NCI-H187 (cell line): ENCODE results near the gene ZNF805.
"Not testable (repeated sequence)": the region's sequence is repeated elsewhere in the genome, so short reads cannot be mapped to it uniquely, and the experiment has no call there.

Source experiments
- DNase-seq, 2 experiments: peaks; one replicate each; lab custom pipeline; 2025; lab: John Stamatoyannopoulos, UW

Gene ZNF805

GRCh38 chr19:57269515-57270250 is 29.3 kb downstream of the ZNF805 start:
- no peak for DNase-seq

- no peak for DNase-seq
These were observed 30.8 kb downstream of the ZNF805 start for GRCh38 chr19:57271280-57271679.

DNA sequence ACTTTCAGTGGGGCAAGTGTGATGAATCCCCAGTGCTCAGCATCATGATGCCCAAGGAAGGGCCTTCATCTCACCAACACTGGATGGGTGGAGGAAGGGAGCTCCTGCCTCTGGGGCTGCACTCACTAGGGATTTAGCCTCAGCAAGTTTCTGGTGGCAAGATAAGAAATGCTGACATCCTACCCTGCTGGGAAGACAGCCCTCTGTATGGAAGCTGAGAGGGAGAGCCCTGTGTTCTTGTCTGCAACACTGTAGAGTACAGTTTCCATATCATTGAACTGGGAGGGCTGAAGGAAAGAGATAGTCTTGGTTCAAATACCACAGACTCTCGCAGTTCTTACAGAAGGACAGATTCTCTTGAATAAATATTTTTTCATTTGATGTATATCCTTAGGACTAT is 32.6 kb downstream of the ZNF805 start:
- DNase-seq: no peak

GRCh38 chr19:57276430-57276829 is 36.0 kb downstream of the ZNF805 start:
- DNase-seq: no peak

GRCh38 chr19:57278481-57278880 is 38.0 kb downstream of the ZNF805 start:
- DNase-seq: not testable (repeated sequence)

GRCh38 chr19:57279418-57280164 is 39.2 kb downstream of the ZNF805 start:
- peak; percentile 70 to 89 for DNase-seq

DNA sequence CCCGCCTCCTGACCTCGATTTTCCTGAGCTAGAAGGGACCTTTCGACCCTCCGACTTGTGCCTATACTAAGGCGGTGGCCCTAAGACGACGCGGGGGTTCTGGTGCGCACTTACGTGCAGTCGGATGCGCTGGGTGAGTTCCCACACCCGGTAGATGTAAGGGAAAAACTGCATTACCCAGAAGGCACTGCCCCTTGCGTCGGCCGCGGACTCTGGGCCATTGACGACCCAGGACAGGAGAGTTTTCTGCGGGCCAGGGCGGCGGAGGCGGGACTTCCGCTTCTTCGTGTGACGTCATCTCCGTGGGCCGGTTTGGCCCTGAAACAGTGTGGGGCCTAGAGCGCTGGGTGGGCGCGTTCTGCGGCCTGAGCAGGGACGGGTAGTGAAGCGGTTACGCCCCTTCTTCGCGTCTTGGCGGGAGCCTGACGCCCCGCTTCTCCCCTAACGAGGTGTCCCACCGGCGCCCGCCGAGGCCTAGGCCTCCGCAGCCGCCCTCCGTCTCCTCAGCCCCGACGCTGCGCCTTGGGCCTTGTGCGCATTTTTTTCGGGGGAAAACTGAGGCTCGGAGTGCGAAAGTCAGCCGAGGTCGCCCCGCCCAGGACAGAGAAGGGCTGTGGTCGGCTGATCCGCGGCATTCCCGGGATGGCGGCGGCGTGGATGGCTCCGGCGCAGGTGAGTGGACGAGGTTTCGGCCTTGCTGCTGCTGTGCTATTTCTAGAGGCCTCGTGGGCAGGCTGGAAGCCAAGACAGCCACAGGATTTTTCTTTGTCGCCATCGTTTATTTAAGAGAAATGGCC is 39.9 kb downstream of the ZNF805 start, which contains the start of gene ZNF460:
ZNF460 (plus strand) TSS at position 321 of the 797 bp plus-strand sequence; CDS start at position 643, 322 bp downstream.
- peak; percentile 94 to 97 for DNase-seq

DNA sequence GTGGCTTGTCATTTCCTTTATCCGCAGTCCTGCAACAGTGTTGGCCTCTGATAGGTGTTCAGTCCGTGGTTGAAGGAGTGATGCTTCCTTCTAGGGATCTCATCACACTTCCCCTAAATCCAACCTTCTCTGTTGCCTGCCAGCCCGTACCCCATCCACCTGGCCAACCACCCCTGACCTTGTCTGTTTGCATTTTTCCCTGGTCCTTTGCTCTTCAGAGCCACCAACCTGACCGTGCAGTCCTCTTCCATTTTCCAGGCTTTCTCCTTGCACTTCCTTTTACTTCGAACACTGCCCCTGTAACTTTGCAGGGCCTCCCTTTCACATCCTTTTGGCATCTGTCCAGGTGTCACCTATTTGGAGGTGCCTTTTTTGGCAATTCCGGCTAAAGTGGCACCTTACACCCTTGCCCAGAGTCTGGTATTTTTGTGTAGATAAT is 40.5 kb downstream of the ZNF805 start:
- DNase-seq: no peak

GRCh38 chr19:57282011-57282643 is 41.7 kb downstream of the ZNF805 start:
- no peak for DNase-seq

DNA sequence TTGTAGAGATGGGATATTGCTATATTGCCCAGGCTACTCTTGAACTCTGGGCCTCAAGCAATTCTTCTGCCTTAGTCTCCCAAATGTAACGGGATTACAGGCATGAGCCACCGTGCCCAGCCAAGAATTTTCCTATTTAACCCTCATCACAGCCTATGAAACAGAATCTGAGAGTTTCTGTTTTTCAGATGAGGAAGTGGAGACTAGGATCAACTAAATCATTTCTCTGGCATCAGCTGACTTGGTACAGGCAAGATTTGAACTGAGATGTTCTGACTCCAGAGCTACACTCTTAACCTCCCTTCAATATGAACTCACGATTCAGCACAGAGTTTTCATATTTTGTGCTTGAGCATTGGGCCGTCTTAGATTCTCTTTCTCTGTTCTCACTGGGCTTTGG is 47.9 kb downstream of the ZNF805 start:
- no peak for DNase-seq

GRCh38 chr19:57290970-57291369 is 50.5 kb downstream of the ZNF805 start:
- no peak for DNase-seq

DNA sequence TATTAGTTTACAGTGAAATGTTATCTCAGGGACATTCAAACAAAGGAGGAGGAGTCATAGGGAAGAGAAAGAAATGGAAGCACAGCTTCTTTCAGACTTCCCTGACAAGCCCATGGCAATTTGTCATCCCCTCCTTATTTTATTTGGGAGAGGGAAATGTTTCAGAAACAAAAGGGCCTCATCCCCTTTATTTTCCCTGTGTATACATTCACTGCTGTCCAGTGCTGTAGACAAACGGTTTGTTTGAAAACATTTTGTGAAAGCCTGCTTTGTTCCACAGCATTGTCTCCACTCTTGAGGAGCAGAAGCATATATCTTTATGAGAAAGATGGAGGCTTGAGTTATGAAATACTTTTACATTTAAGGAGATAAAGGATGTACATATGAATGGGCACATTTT is 52.1 kb downstream of the ZNF805 start:
- no peak for DNase-seq

DNA sequence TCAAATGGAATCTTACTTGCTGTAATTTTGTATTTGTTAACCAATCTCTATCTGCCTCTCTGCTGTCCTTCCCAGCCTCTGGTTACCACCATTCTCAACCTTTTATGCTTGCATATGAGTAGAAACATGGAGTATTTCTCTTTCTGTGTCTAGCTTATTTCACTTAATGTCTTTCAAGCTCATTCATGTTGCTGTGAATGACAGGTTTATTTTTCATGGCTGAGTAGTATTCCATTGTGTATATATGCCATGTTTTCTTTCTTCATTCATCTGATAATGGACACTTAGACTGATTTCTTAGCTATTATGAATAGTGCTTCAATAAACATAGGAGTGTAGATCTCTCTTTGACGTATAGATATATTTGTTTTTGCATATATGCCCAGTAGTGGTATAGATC is 53.3 kb downstream of the ZNF805 start:
- no peak for DNase-seq

GRCh38 chr19:57302020-57302465 is 61.6 kb downstream of the ZNF805 start:
- DNase-seq: no peak

- DNase-seq: no peak
These were observed 62.4 kb downstream of the ZNF805 start for GRCh38 chr19:57302727-57303401.
